CD4-positive, CD25-positive, alpha-beta regulatory T cell (primary cell): ENCODE results near the gene CXCR3. TPM values are rescaled to one million over a fixed set of nuclear protein-coding genes. Genes with fewer than 3 reads are reported as not detected.
"Not testable (repeated sequence)": the region's sequence is repeated elsewhere in the genome, so short reads cannot be mapped to it uniquely, and the experiment has no call there.

Experiments
- ATAC-seq, 2 donors: fragments of 150-1000 bp; cut with Tn5 transposase; one replicate each; pipeline ENCODE4 v1.10.0; 2021; ENCODE audit warnings: low read depth in 2 of 2, moderate number of reproducible peaks in 2 of 2, moderate library complexity in 1 of 2
- DNase-seq, 3 donors: peaks; one replicate each; pipeline versions ENCODE4 v3.0.0 to v3.0.0-alpha.2; 2012 to 2022; ENCODE audit warnings: mixed read lengths in 1 of 3
- H3K27ac ChIP-seq: one replicate; pipeline ENCODE4 v1.7.0; 2013; ENCODE audit warnings: mild to moderate bottlenecking, low read length; ENCODE audit not compliant: insufficient read depth, poor library complexity, severe bottlenecking
- H3K27me3 ChIP-seq: one replicate; pipeline ENCODE4 v1.7.0; 2013; ENCODE audit warnings: low read length; ENCODE audit not compliant: control insufficient read depth, insufficient read depth
- H3K36me3 ChIP-seq: one replicate; pipeline ENCODE4 v1.7.0; 2013; ENCODE audit warnings: mild to moderate bottlenecking, low read length, moderate library complexity; ENCODE audit not compliant: control insufficient read depth, insufficient read depth
- H3K4me1 ChIP-seq: 2 replicates; pipeline ENCODE4 v1.7.0; 2013; ENCODE audit warnings: mild to moderate bottlenecking, low read length; ENCODE audit not compliant: insufficient read depth, control insufficient read depth, poor library complexity, severe bottlenecking
- H3K4me3 ChIP-seq: one replicate; pipeline ENCODE4 v1.7.0; 2013; ENCODE audit warnings: low read depth, mild to moderate bottlenecking, low read length, moderate library complexity
- H3K9me3 ChIP-seq, 2 experiments: 1 replicate in 1 of 2; 2 replicates in 1 of 2; pipeline ENCODE4 v1.7.0; 2013; ENCODE audit warnings: low read length in 2 of 2, mild to moderate bottlenecking in 1 of 2, moderate library complexity in 1 of 2; ENCODE audit not compliant: control insufficient read depth in 2 of 2
- H3K27ac Mint-ChIP-seq, 3 donors: one replicate each; pipeline ENCODE4 v1.8.0; 2020 to 2022; ENCODE audit warnings: mild to moderate bottlenecking in 3 of 3, mixed read lengths in 3 of 3, moderate library complexity in 2 of 3
- H3K27me3 Mint-ChIP-seq: one replicate; pipeline ENCODE4 v1.8.0; 2022; ENCODE audit warnings: mild to moderate bottlenecking, mixed read lengths
- H3K36me3 Mint-ChIP-seq: one replicate; pipeline ENCODE4 v1.8.0; 2020; ENCODE audit warnings: mixed read lengths
- H3K4me1 Mint-ChIP-seq, 4 donors: one replicate each; pipeline ENCODE4 v1.8.0; 2020 to 2022; ENCODE audit warnings: mixed read lengths in 4 of 4, mild to moderate bottlenecking in 1 of 4
- H3K4me3 Mint-ChIP-seq, 4 donors: one replicate each; pipeline ENCODE4 v1.8.0; 2020 to 2022; ENCODE audit warnings: mild to moderate bottlenecking in 4 of 4, mixed read lengths in 4 of 4, moderate library complexity in 3 of 4
- H3K9me3 Mint-ChIP-seq, 7 donors: one replicate each; pipeline ENCODE4 v1.8.0; 2020 to 2022; ENCODE audit warnings: mixed read lengths in 7 of 7, mild to moderate bottlenecking in 3 of 7, moderate library complexity in 2 of 7
- polyA plus RNA-seq, 4 donors: library from polyadenylated mRNA; unstranded; fragments of 300-500 nt; fragmentation: Illumina TruSeq; gene quantifications; one replicate each; pipeline ENCODE4 v1.2.3, GENCODE V29; 2021
- total RNA-seq: library from RNA; stranded (reverse); gene quantifications from one replicate; pipeline ENCODE4 v1.2.3, GENCODE V29; 2022

CXCR3 gene
- total and polyA plus RNA-seq, 5 donors from 2014 or later, result 31.9 to 111 (median 72.7) TPM

- not testable (repeated sequence) for H3K4me3 ChIP-seq, DNase-seq, H3K9me3 Mint-ChIP-seq, ATAC-seq, H3K27me3 Mint-ChIP-seq, H3K36me3 ChIP-seq, H3K36me3 Mint-ChIP-seq, H3K27ac ChIP-seq, H3K4me1 ChIP-seq, H3K9me3 ChIP-seq, H3K27me3 ChIP-seq
- peak overlapping the region in 2 of 3 donors; percentile 73 to 82 for H3K27ac Mint-ChIP-seq
- H3K4me3 Mint-ChIP-seq, result peak overlapping the region in 2 of 4 donors; percentile 33 to 80
- H3K4me1 Mint-ChIP-seq, result peaks cover 0 to 17% (median 8%) of the 10 kb centered on the region in 4 donors
Measured at GRCh38 chrX:71662654-71663053, 44.3 kb upstream of the CXCR3 start.

- H3K4me1 Mint-ChIP-seq, result peaks cover 0 to 17% (median 8%) of the 10 kb centered on the region in 4 donors
- Histone ChIP-seq H3K36me3 (no peaks in the 10 kb centered on the region), H3K9me3 (no peaks in the 10 kb centered on the region), H3K27ac (no peak overlapping the region), H3K4me3 (no peak overlapping the region), H3K27me3 (no peaks in the 10 kb centered on the region), H3K4me1 (peaks cover 3% of the 10 kb centered on the region)
- no peaks in the 10 kb centered on the region for H3K36me3 Mint-ChIP-seq
- peak overlapping the region in 2 of 3 donors; percentile 73 to 85 for H3K27ac Mint-ChIP-seq
- ATAC-seq, result no peak
- DNase-seq, result no peak
- peaks cover 9% of the 10 kb centered on the region for H3K27me3 Mint-ChIP-seq
- H3K4me3 Mint-ChIP-seq, result no peak overlapping the region
- peaks cover 0 to 1% (median 0%) of the 10 kb centered on the region in 7 donors for H3K9me3 Mint-ChIP-seq
Measured at GRCh38 chrX:71661919-71662318, 43.6 kb upstream of the CXCR3 start.

- Mint-ChIP-seq H3K4me1 (peaks cover 0 to 17% (median 8%) of the 10 kb centered on the region in 4 donors), H3K9me3 (no peaks in the 10 kb centered on the region), H3K27ac (no peak overlapping the region), H3K4me3 (no peak overlapping the region), H3K36me3 (no peaks in the 10 kb centered on the region), H3K27me3 (peaks cover 9% of the 10 kb centered on the region)
- H3K9me3 ChIP-seq, result no peaks in the 10 kb centered on the region
- H3K36me3 ChIP-seq, result no peaks in the 10 kb centered on the region
- no peak overlapping the region for H3K27ac ChIP-seq
- H3K4me3 ChIP-seq, result no peak overlapping the region
- peaks cover 3% of the 10 kb centered on the region for H3K4me1 ChIP-seq
- H3K27me3 ChIP-seq, result no peaks in the 10 kb centered on the region
- DNase-seq, result no peak
- no peak for ATAC-seq
Measured at GRCh38 chrX:71660562-71661416, 42.5 kb upstream of the CXCR3 start.

- Mint-ChIP-seq H3K27ac (no peak overlapping the region), H3K4me1 (peaks cover 0 to 17% (median 8%) of the 10 kb centered on the region in 4 donors), H3K27me3 (peaks cover 9% of the 10 kb centered on the region), H3K4me3 (no peak overlapping the region), H3K36me3 (no peaks in the 10 kb centered on the region), H3K9me3 (no peaks in the 10 kb centered on the region)
- Histone ChIP-seq H3K27me3 (no peaks in the 10 kb centered on the region), H3K27ac (no peak overlapping the region), H3K36me3 (no peaks in the 10 kb centered on the region), H3K4me1 (peaks cover 3% of the 10 kb centered on the region), H3K9me3 (no peaks in the 10 kb centered on the region), H3K4me3 (no peak overlapping the region)
- DNase-seq (no peak), ATAC-seq (no peak)
Measured at GRCh38 chrX:71659959-71660358, 41.6 kb upstream of the CXCR3 start.

GRCh38 chrX:71659342-71659741 lies 41.0 kb upstream of the CXCR3 start:
- H3K36me3 Mint-ChIP-seq, result no peaks in the 10 kb centered on the region
- H3K27ac ChIP-seq, result no peak overlapping the region
- DNase-seq, result no peak
- H3K27me3 ChIP-seq, result no peaks in the 10 kb centered on the region
- no peaks in the 10 kb centered on the region for H3K9me3 ChIP-seq
- H3K4me1 Mint-ChIP-seq, result peaks cover 0 to 17% (median 8%) of the 10 kb centered on the region in 4 donors
- H3K4me3 Mint-ChIP-seq, result no peak overlapping the region
- H3K4me1 ChIP-seq, result peaks cover 3% of the 10 kb centered on the region
- peaks cover 9% of the 10 kb centered on the region for H3K27me3 Mint-ChIP-seq
- H3K27ac Mint-ChIP-seq, result no peak overlapping the region
- H3K4me3 ChIP-seq, result no peak overlapping the region
- H3K36me3 ChIP-seq, result no peaks in the 10 kb centered on the region
- no peak for ATAC-seq
- no peaks in the 10 kb centered on the region for H3K9me3 Mint-ChIP-seq

GRCh38 chrX:71657267-71657666 lies 39.0 kb upstream of the CXCR3 start:
- Mint-ChIP-seq H3K9me3 (no peaks in the 10 kb centered on the region), H3K4me1 (peaks cover 0 to 4% (median 2%) of the 10 kb centered on the region in 4 donors), H3K36me3 (no peaks in the 10 kb centered on the region), H3K27me3 (peaks cover 9% of the 10 kb centered on the region), H3K27ac (no peak overlapping the region), H3K4me3 (no peak overlapping the region)
- no peak for ATAC-seq
- H3K27me3 ChIP-seq, result no peaks in the 10 kb centered on the region
- H3K4me1 ChIP-seq, result no peaks in the 10 kb centered on the region
- H3K9me3 ChIP-seq, result no peaks in the 10 kb centered on the region
- no peak overlapping the region for H3K27ac ChIP-seq
- H3K36me3 ChIP-seq, result no peaks in the 10 kb centered on the region
- H3K4me3 ChIP-seq, result no peak overlapping the region
- no peak for DNase-seq

- DNase-seq (no peak), ATAC-seq (no peak)
- H3K36me3 Mint-ChIP-seq, result no peaks in the 10 kb centered on the region
- Histone ChIP-seq H3K4me3 (no peak overlapping the region), H3K4me1 (peaks cover 5% of the 10 kb centered on the region), H3K9me3 (no peaks in the 10 kb centered on the region), H3K27ac (no peak overlapping the region), H3K36me3 (no peaks in the 10 kb centered on the region), H3K27me3 (no peaks in the 10 kb centered on the region)
- H3K27ac Mint-ChIP-seq, result no peak overlapping the region
- peaks cover 5% of the 10 kb centered on the region for H3K27me3 Mint-ChIP-seq
- H3K4me1 Mint-ChIP-seq, result peaks cover 0 to 11% (median 4%) of the 10 kb centered on the region in 4 donors
- H3K9me3 Mint-ChIP-seq, result no peaks in the 10 kb centered on the region
- H3K4me3 Mint-ChIP-seq, result no peak overlapping the region
Measured at GRCh38 chrX:71653344-71653743, 35.0 kb upstream of the CXCR3 start.

- DNase-seq, result peak; percentile 9 to 78 (median 59)
- ATAC-seq, result peak; percentile 46 to 64
- no peaks in the 10 kb centered on the region for H3K36me3 Mint-ChIP-seq
- Histone ChIP-seq H3K27me3 (no peaks in the 10 kb centered on the region), H3K36me3 (no peaks in the 10 kb centered on the region), H3K4me1 (peaks cover 5% of the 10 kb centered on the region), H3K9me3 (no peaks in the 10 kb centered on the region), H3K4me3 (no peak overlapping the region), H3K27ac (no peak overlapping the region)
- H3K4me1 Mint-ChIP-seq, result peaks cover 0 to 11% (median 4%) of the 10 kb centered on the region in 4 donors
- H3K27ac Mint-ChIP-seq, result peak overlapping the region in 1 of 3 donors; percentile 47
- no peaks in the 10 kb centered on the region for H3K9me3 Mint-ChIP-seq
- H3K27me3 Mint-ChIP-seq, result no peaks in the 10 kb centered on the region
- no peak overlapping the region for H3K4me3 Mint-ChIP-seq
Measured at GRCh38 chrX:71652405-71652804, 34.1 kb upstream of the CXCR3 start.
